COLO668 (cell line): ENCODE results near the gene CTDSP2.
A peak's percentile ranks its signal among the peaks of the same experiment; 100 is the strongest.

ENCODE experiments used
- DNase-seq: peaks from one replicate; lab custom pipeline; 2025; ENCODE audit not compliant: unreplicated experiment; lab: John Stamatoyannopoulos, UW

Gene CTDSP2

GRCh38 chr12:57817261-57817989 lies 29.1 kb downstream of the CTDSP2 start:
- DNase-seq: no peak

GRCh38 chr12:57816855-57817151 lies 29.7 kb downstream of the CTDSP2 start:
- no peak for DNase-seq

GRCh38 chr12:57816001-57816854 lies 30.3 kb downstream of the CTDSP2 start:
- peak; percentile 40 for DNase-seq

- peak; percentile 75 for DNase-seq
Observed at GRCh38 chr12:57815177-57816000, 31.1 kb downstream of the CTDSP2 start.

DNA sequence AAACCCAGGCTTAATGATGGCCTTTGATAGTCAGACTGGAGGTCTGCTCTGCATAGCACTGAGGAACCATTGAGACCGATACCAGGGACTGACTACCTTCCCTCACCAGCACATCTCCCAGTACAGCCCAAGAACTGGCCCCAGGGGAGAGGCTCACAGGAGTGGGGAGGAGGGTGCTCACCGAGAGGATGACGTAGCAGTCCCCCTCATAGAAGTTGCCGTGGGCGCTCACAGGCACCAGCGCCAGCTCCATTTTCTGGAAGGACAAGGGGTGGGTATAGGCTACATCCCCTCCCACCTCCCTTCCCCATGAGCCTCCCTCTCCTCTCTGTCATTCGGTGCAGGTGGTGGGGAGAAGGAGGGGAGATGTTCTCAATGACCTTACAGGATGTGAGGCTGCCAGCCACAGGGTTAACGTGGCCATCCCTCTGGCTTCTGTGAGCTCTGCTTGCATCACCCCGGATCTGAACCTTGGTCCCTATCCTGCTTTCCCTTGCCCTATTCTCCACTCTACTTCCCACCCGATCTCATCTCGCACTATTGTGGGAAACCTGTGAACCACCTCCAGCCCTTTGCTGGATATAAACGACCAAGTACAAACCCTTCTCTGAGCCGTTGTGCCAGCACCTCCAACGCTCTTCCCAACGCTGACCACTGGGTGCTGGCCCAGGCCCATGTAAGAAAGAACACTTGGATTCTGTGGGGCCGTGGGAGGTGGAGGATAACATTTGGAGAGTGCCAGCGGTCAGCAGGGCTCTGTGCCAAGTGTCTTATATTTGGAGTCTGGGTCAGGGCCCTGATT lies 32.4 kb downstream of the CTDSP2 start:
- no peak for DNase-seq

DNA sequence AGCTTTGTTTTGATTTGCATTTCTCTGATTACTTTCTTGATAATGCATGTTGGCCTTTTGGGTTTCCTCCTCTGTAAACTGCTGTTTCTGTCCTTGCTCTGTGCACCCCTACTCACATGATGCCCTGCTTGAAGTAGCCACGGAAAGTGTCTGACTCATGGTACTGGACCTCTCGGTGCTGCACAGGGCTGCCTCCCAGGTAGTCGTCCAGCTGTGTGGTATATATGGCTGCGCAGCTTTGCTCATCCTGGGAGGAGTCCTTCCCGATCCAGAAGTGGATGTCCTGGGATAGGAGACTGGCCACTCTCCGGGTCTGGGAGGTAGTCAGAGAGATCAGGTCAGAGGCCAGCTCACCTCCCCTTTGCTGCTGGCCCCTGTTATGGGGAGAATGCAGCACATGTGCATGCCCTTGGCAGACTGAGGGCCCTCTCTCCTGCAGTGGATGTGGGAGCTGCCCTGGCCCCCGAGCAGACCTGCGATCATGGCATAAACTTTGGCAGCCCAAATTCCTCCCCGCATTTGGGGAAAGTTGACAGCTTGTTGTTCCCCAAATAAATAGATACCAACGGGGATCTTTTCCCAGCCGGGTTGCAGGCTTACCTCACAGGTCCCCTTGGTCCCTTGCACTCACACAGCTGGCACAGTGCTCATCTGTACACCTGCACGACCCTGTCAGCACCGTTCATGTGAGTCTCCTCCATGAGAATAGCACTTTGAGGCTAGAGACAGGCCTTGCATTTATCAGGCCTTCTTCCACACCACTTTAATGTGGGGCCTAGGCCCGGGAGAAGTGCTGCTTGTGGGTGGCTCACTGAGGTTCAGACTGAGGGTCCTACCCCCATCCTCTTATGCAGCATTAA lies 33.2 kb downstream of the CTDSP2 start:
- DNase-seq: no peak

GRCh38 chr12:57811028-57811755 lies 35.3 kb downstream of the CTDSP2 start:
- DNase-seq: peak; percentile 56

DNA sequence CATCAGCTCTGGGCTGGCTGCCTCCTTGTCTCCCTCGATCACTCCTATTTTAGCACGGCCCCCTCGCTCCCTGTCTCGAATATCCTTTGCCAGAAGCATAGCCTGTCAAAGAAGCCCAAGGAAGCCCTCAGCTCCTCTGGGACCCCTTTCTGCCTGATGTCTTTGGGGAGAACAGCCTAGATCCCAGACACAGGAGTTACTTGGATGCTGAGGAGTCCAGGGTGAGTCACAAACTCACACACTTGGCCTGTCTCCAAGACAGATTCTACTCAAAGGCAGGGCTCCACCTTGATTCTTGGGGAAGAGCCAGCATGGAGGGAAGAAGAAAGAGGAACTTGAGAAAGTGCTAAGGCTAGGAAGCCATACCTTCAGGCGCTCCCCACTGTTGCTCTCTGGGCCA lies 36.1 kb downstream of the CTDSP2 start:
- no peak for DNase-seq

- no peak for DNase-seq
Observed at GRCh38 chr12:57809425-57809824, 37.1 kb downstream of the CTDSP2 start.

- DNase-seq: no peak
Observed at GRCh38 chr12:57808351-57808750, 38.2 kb downstream of the CTDSP2 start.

- DNase-seq: no peak
Observed at GRCh38 chr12:57807285-57807684, 39.2 kb downstream of the CTDSP2 start.

- DNase-seq: no peak
Observed at GRCh38 chr12:57806677-57807076, 39.9 kb downstream of the CTDSP2 start.

DNA sequence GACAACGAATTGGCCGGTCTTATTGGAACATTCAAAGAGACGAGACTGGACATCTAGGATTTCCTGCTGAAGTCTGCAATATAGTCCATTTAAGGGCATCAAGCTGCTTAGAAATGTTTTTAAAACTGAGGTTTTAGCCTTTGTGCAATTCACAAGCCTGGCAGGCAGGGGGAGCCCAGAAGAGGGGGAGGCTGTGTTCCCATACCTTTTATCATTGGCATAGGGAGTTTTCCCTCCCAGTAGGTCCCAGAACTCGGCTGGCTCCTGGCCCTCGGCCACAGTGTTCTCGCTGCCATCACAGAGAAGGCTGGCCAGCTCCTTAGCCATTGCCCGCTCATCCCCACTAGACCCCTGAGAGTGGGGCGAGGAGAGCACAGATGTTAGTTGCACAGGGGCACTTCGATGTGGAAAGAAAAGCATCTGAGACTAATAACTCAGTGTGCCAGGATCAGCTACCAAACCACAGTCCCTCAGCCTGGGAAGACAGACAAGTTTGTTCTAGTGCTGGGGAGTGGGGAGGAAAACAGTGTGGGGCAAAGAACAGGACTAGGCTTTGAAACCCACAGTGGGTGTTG lies 43.1 kb downstream of the CTDSP2 start:
- DNase-seq: peak; percentile 34

- DNase-seq: no peak
Observed at GRCh38 chr12:57802607-57803006, 43.9 kb downstream of the CTDSP2 start.

DNA sequence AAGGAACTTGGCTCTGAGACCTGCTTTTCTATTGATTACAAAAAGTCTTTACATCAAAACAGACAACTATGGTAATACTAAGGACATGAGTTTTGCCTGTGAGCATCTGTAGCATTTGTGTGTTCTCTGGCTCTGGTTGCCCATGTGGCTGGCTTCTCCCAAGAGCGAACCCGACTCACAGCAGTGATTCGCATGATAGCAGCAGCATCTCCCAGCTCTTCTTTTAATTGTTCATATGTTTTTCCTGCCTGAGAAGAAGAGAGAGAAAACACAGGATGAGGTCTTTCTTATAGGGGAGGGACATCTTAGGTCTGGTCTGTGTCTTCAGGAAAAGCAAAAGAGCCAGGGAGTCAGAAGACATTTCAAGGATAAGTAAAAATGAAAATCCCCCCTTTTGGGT lies 45.6 kb downstream of the CTDSP2 start:
- no peak for DNase-seq

DNA sequence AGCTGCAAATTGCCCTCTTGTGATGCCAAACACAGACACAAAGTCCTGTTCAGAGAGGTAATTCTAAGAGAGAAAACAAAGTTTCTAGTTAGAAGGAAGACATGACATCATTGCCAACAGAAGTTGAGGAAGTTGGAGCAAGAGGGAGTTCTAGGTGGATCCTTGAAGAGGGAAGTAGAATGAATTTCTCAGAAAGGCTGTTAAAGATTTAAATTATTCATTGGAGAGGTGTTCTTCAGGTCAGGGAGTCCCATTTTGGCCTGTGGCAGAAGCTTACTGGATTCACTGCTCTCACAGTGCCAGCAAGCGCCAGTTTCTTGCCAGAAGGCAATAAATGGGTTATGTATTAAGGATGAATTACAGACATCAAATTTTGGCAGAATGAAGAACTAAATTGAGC lies 48.6 kb downstream of the CTDSP2 start:
- DNase-seq: no peak

- no peak for DNase-seq
Observed at GRCh38 chr12:57796996-57797395, 49.5 kb downstream of the CTDSP2 start.

DNA sequence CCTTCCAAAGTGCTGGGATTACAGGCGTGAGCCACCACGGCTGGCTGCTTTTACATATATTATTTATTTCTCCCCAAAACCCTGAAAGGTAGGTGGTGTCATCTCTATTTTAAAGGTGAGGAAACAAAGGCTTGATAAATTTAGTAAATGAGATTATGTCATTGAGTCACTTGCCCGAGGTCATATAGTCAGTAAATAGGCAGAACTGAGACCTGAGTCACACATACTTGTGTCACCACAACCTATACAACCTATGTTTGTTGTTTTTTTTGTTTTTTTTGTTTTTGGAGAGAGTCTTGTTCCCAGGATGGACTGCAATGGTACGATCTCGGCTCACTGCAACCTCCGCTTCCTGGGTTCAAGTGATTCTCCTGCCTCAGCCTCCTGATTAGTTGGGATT lies 51.2 kb downstream of the CTDSP2 start:
- no peak for DNase-seq

DNA sequence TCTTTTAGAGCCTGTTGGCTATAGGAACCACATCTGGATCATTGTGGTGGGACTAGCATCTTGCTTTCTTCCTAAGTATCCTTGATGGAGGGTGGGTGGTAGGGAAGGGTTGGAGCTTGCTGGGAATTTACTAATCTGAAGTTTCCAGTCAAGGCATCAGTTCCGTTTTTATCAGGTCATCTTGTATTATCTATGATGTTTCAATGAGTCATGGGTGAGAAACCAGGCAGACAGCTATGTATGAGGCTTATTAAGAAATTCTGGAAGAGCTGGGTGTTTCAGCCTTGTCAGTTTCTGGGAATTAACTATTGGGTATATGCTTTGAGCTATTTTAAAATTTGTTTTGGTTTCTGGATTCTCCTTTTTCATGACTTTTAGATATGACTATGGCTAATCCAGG lies 52.6 kb downstream of the CTDSP2 start:
- no peak for DNase-seq
